Retinal pigment epithelial cell (primary cell): ENCODE data around the gene DMBT1.
"Not testable (repeated sequence)": the region's sequence is repeated elsewhere in the genome, so short reads cannot be mapped to it uniquely, and the experiment has no call there.

ENCODE experiments used
- DNase-seq: peaks from one replicate; pipeline ENCODE4 v3.0.0-alpha.2; 2010; ENCODE audit warnings: low read depth
- H3K4me3 ChIP-seq: 2 replicates; pipeline ENCODE4 v1.5.1; 2011; ENCODE audit warnings: mild to moderate bottlenecking, low read length, control low read depth, moderate library complexity
- TF ChIP-seq, protein P1 (sequence below): conservative IDR thresholded peaks from 2 replicates; pipeline ENCODE4 v1.5.1; 2011; ENCODE audit warnings: low read depth, low read length, control low read depth, inconsistent platforms

Gene DMBT1

DNA sequence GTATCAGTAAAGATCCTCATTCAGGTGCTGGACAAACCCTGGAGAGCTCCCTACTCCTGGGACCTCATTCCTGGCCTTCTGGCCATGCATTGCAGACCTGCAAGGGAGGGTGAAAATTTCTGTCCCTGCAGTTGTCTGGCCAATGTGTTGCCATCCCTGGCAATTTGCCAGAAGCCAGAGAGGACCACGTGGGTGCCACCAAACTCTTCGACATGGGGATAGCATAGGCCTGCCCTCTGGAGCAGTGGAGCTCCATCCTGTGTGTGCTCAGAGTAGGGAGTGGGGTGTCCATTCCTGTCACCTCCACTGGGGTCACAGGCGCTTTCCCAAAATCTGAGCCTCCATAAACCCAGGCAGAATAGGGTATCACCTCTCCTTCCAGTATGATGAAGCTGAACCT, 31.2 kb downstream of the DMBT1 start:
- no peak overlapping the region for H3K4me3 ChIP-seq
- no peak for DNase-seq
- TF ChIP-seq, protein P1, sequence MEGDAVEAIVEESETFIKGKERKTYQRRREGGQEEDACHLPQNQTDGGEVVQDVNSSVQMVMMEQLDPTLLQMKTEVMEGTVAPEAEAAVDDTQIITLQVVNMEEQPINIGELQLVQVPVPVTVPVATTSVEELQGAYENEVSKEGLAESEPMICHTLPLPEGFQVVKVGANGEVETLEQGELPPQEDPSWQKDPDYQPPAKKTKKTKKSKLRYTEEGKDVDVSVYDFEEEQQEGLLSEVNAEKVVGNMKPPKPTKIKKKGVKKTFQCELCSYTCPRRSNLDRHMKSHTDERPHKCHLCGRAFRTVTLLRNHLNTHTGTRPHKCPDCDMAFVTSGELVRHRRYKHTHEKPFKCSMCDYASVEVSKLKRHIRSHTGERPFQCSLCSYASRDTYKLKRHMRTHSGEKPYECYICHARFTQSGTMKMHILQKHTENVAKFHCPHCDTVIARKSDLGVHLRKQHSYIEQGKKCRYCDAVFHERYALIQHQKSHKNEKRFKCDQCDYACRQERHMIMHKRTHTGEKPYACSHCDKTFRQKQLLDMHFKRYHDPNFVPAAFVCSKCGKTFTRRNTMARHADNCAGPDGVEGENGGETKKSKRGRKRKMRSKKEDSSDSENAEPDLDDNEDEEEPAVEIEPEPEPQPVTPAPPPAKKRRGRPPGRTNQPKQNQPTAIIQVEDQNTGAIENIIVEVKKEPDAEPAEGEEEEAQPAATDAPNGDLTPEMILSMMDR = no peak

DNA sequence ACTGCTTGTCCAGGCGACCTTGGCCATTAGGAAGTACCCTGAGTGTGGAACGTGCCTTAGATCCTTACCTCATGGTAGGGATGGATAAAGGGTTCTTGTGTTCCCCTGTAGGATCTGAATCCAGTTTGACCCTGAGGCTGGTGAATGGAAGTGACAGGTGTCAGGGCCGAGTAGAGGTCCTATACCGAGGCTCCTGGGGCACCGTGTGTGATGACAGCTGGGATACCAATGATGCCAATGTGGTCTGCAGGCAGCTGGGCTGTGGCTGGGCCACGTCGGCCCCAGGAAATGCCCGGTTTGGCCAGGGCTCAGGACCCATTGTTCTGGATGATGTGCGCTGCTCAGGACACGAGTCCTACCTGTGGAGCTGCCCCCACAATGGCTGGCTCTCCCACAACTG, 31.6 kb downstream of the DMBT1 start:
- DNase-seq = no peak
- TF ChIP-seq, protein P1 = no peak
- no peak overlapping the region for H3K4me3 ChIP-seq

DNA sequence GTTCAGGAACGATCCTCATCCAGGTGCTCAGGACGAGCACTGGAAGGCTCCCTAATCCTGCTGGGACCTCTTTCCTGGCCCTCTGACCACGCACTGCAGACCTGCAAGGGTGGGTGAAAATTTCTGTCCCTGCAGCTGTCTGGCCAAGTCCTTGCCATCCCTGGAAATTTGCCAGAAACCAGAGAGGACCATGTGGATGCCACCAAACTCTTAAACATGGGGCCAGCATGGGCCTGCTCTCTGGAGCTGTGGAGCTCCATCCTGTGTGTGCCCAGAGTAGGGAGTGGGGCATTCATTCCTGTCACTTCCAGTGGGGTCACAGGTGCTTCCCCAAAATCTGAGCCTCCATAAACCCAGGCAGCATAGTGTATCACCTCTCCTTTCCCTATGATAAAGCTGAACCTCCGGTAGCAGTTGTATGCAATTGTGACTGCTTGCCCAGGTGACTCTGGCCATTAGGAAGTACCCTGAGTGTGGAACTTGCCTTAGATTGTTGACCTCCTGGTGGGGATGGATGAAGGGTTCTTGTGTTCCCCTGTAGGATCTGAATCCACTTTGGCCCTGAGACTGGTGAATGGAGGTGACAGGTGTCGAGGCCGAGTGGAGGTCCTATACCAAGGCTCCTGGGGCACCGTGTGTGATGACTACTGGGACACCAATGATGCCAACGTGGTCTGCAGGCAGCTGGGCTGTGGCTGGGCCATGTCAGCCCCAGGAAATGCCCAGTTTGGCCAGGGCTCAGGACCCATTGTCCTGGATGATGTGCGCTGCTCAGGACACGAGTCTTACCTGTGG, 57.1 kb downstream of the DMBT1 start:
- TF ChIP-seq, protein P1 = no peak
- no peak for DNase-seq
- H3K4me3 ChIP-seq = no peak overlapping the region

DNA sequence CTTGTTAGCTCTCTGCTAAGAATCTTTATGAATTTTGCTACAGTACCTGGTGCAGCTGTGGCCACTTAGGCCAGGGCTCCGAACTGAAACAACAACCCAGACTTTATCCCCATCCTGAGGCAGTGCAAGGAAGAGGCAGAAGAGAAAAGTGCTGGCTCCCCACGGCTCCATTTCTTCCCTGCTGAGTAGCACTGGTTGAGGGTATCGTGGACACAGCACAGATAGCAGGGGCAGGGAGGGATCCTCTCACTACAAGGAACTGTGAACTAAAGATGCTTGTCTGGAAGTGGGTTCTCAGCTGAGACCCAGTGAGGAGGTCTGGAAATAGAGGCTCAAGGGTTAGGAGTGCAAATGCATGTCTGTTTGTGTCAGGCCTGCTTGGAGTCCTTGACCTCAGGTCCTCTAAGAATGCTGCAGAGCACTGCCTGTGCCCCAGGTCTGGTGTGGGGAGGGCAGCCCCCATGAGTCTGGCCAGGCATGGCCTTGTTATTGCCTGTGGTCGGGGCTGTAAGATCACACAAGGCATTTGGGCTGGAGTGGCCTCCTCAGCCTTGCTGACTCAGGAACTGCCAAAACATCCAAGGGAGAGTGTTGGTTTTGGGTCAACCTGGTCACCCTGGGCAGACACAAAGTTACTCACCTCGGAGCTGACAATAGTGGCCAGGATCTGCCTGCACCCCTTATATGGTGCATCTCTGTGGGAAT, 58.1 kb downstream of the DMBT1 start:
- TF ChIP-seq, protein P1 = no peak
- no peak for DNase-seq
- H3K4me3 ChIP-seq = no peak overlapping the region

DNA sequence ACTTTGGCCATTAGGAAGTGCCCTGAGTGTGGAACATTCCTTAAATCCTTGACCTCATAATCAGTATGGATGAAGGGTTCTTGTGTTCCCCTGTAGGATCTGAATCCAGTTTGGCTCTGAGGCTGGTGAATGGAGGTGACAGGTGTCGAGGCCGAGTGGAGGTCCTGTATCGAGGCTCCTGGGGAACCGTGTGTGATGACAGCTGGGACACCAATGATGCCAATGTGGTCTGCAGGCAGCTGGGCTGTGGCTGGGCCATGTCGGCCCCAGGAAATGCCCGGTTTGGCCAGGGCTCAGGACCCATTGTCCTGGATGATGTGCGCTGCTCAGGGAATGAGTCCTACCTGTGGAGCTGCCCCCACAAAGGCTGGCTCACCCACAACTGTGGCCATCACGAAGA, 60.4 kb downstream of the DMBT1 start:
- not testable (repeated sequence) for H3K4me3 ChIP-seq, DNase-seq

DNA sequence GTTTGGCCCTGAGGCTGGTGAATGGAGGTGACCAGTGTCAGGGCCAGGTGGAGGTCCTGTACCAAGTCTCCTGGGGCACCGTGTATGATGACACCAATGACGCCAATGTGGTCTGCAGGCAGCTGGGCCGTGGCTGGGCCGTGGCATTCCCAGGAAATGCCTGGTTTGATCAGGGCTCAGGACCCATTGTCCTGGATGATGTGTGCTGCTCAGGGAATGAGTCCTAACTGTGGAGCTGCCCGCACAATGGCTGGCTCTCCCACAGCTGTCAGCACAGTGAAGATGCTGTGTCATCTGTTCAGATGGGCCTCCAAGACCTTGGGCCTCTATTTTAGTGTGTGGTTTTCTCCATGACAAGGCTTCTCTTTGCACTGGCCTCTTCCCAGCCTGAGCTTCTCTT, 64.0 kb downstream of the DMBT1 start:
- TF ChIP-seq, protein P1 = no peak
- H3K4me3 ChIP-seq = no peak overlapping the region
- DNase-seq = no peak

DNA sequence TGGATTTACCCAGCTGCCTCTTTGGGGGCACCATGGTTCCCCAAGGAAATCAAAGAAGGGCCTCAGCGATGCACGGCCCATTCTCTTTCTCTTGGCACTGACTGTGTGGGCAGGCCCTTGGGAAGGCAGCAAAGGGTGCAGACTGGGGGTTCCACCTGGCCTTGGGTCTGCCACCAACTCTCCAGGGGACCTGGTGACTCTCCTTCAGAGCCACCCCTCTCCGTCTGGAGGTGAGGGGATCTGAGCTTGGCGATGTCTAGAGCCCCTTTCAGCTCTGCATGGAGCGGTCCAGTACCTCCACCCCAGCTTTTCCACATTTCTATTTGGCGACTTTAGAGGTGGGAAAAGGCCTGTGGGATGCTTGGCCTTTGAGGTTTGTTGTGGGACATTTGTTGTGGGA, 70.0 kb downstream of the DMBT1 start:
- DNase-seq = no peak
- H3K4me3 ChIP-seq = no peak overlapping the region
- TF ChIP-seq, protein P1 = no peak
